IMR-90 (cell line): Measurements from ENCODE around the gene CACNG6. TPM values are rescaled to one million over a fixed set of nuclear protein-coding genes. Genes with fewer than 3 reads are reported as not detected.

ENCODE experiments used
- ATAC-seq: fragments of 200-7000 bp; cut with Tn5 transposase; 2 replicates; pipeline ENCODE4 v1.9.1; 2020; ENCODE audit warnings: low read depth, mild to moderate bottlenecking, moderate library complexity
- BruUV-seq: library from RNA; stranded (reverse); fragments of 400-500 nt; replicated peaks from 2 replicates; lab custom pipeline; 2021; lab: Mats Ljungman, UMichigan
- CTCF ChIA-PET: fragments of 300-600 bp; formaldehyde crosslinking; extraction: SDS; loops from one replicate; lab custom pipeline; 2021; ENCODE audit warnings: antibody characterized with exemption; lab: Yijun Ruan, JAX
- POLR2A ChIA-PET: fragments of 300-600 bp; sonication (Branson Sonifier 250); formaldehyde crosslinking; loops from one replicate; lab custom pipeline; 2022; ENCODE audit warnings: antibody characterized with exemption; ENCODE audit not compliant: unreplicated experiment; lab: Charles Lee
- DNase-seq: peaks from one replicate; pipeline ENCODE4 v3.0.0; 2013
- H2AFZ ChIP-seq: replicated peaks from 2 replicates; pipeline ENCODE3; 2013; ENCODE audit warnings: low read length, mild to moderate bottlenecking; ENCODE audit not compliant: poor library complexity
- H2AK5ac ChIP-seq: 2 replicates; pipeline ENCODE4 v1.6.1; 2013; ENCODE audit warnings: low read depth, low read length, inconsistent platforms
- H2AK9ac ChIP-seq: replicated peaks from 2 replicates; pipeline ENCODE3; 2013; ENCODE audit warnings: mild to moderate bottlenecking, low read depth, low read length, moderate library complexity; ENCODE audit not compliant: poor library complexity
- H2BK120ac ChIP-seq: 2 replicates; pipeline ENCODE4 v1.6.1; 2013; ENCODE audit warnings: low read depth, low read length, inconsistent platforms
- H2BK15ac ChIP-seq: 3 replicates; pipeline ENCODE4 v1.6.1; 2013; ENCODE audit warnings: low read depth, low read length, inconsistent platforms
- H2BK20ac ChIP-seq: 2 replicates; pipeline ENCODE4 v1.6.1; 2013; ENCODE audit warnings: low read depth, mild to moderate bottlenecking, inconsistent platforms, low read length, moderate library complexity
- H2BK5ac ChIP-seq: 2 replicates; pipeline ENCODE4 v1.6.1; 2013; ENCODE audit warnings: mild to moderate bottlenecking, low read depth, low read length, inconsistent platforms; ENCODE audit not compliant: poor library complexity, severe bottlenecking
- H3K14ac ChIP-seq: replicated peaks from 2 replicates; pipeline ENCODE4 v1.6.1; 2013; ENCODE audit warnings: low read depth, low read length, inconsistent platforms
- H3K18ac ChIP-seq: 2 replicates; pipeline ENCODE4 v1.6.1; 2013; ENCODE audit warnings: low read depth, low read length, control low read depth
- H3K23ac ChIP-seq: 2 replicates; pipeline ENCODE4 v1.6.1; 2013; ENCODE audit warnings: low read depth, low read length, inconsistent platforms
- H3K27ac ChIP-seq: 2 replicates; pipeline ENCODE4 v1.5.1; 2013; ENCODE audit warnings: mild to moderate bottlenecking, control low read depth, low read length; ENCODE audit not compliant: insufficient read depth
- H3K27me3 ChIP-seq: 2 replicates; pipeline ENCODE4 v1.6.1; 2013; ENCODE audit warnings: low read length; ENCODE audit not compliant: control insufficient read depth, insufficient read depth
- H3K36me3 ChIP-seq: 2 replicates; pipeline ENCODE4 v1.6.1; 2013; ENCODE audit warnings: low read length, mixed read lengths; ENCODE audit not compliant: control insufficient read depth, insufficient read depth
- H3K4ac ChIP-seq: 2 replicates; pipeline ENCODE4 v1.6.1; 2013; ENCODE audit warnings: low read depth, low read length, inconsistent platforms
- H3K4me1 ChIP-seq: 2 replicates; pipeline ENCODE4 v1.6.1; 2013; ENCODE audit warnings: low read length, mixed read lengths; ENCODE audit not compliant: control insufficient read depth, insufficient read depth
- H3K4me2 ChIP-seq: 2 replicates; pipeline ENCODE4 v1.6.1; 2013; ENCODE audit warnings: low read depth, mild to moderate bottlenecking, control low read depth, low read length, moderate library complexity
- H3K4me3 ChIP-seq: 2 replicates; pipeline ENCODE4 v1.5.1; 2013; ENCODE audit warnings: low read depth, mild to moderate bottlenecking, control low read depth, low read length, moderate library complexity; ENCODE audit not compliant: insufficient read depth
- H3K56ac ChIP-seq: 2 replicates; pipeline ENCODE4 v1.6.1; 2013; ENCODE audit warnings: low read length, inconsistent platforms; ENCODE audit not compliant: insufficient read depth; ENCODE audit errors: extremely low read depth
- H3K79me1 ChIP-seq, 2 experiments: 2 replicates each; pipeline ENCODE4 v1.6.1; 2013; ENCODE audit warnings: low read length in 2 of 2, inconsistent platforms in 1 of 2, low read depth in 1 of 2
- H3K9ac ChIP-seq: 2 replicates; pipeline ENCODE4 v1.6.1; 2013; ENCODE audit warnings: low read depth, low read length, control low read depth
- H3K9me1 ChIP-seq: 2 replicates; pipeline ENCODE4 v1.6.1; 2013; ENCODE audit warnings: low read length, inconsistent platforms; ENCODE audit not compliant: insufficient read depth
- H3K9me3 ChIP-seq: 2 replicates; pipeline ENCODE4 v1.6.1; 2013; ENCODE audit warnings: low read length; ENCODE audit not compliant: control insufficient read depth, insufficient read depth
- H4K20me1 ChIP-seq: 2 replicates; pipeline ENCODE4 v1.6.1; 2013; ENCODE audit warnings: low read length, inconsistent platforms; ENCODE audit not compliant: insufficient read depth
- H4K5ac ChIP-seq: 2 replicates; pipeline ENCODE4 v1.6.1; 2013; ENCODE audit warnings: mild to moderate bottlenecking, low read depth, low read length, control low read depth
- H4K8ac ChIP-seq, 2 experiments: 2 replicates each; pipeline ENCODE4 v1.6.1; 2013; ENCODE audit warnings: low read depth in 2 of 2, low read length in 2 of 2, control low read depth in 1 of 2, inconsistent platforms in 1 of 2
- H4K91ac ChIP-seq: 2 replicates; pipeline ENCODE4 v1.6.1; 2013; ENCODE audit warnings: low read depth, low read length, inconsistent platforms; ENCODE audit not compliant: insufficient read depth
- BHLHE40 ChIP-seq: fragments of 150-350 bp; IDR thresholded peaks from 2 replicates; pipeline ENCODE4 v1.6.1; 2016; ENCODE audit warnings: mild to moderate bottlenecking, low read depth, low read length
- CEBPB ChIP-seq: IDR thresholded peaks from 2 replicates; pipeline ENCODE4 v1.6.1; 2012; ENCODE audit warnings: low read depth, low read length, improper control_type of control experiment
- CHD1 ChIP-seq: IDR thresholded peaks from 2 replicates; pipeline ENCODE4 v1.6.1; 2012; ENCODE audit warnings: low read depth, low read length, improper control_type of control experiment
- FOS ChIP-seq: fragments of 150-350 bp; IDR thresholded peaks from 2 replicates; pipeline ENCODE4 v1.6.1; 2016; ENCODE audit warnings: low read depth, low read length
- MAFK ChIP-seq: IDR thresholded peaks from 2 replicates; pipeline ENCODE4 v1.6.1; 2012; ENCODE audit warnings: low read depth, low read length, improper control_type of control experiment
- MAZ ChIP-seq: IDR thresholded peaks from 2 replicates; pipeline ENCODE4 v1.6.1; 2012; ENCODE audit warnings: low read depth, mild to moderate bottlenecking, low read length, improper control_type of control experiment, moderate library complexity, borderline replicate concordance
- MXI1 ChIP-seq: IDR thresholded peaks from 2 replicates; pipeline ENCODE4 v1.6.1; 2012; ENCODE audit warnings: low read depth, mild to moderate bottlenecking, low read length, moderate library complexity, borderline replicate concordance
- NFE2L2 ChIP-seq: fragments of 150-350 bp; IDR thresholded peaks from 2 replicates; pipeline ENCODE4 v1.6.1; 2016; ENCODE audit warnings: low read depth, mild to moderate bottlenecking, low read length
- POLR2A ChIP-seq: IDR thresholded peaks from 2 replicates; pipeline ENCODE4 v1.6.1; 2012; ENCODE audit warnings: mild to moderate bottlenecking, low read depth, low read length
- RAD21 ChIP-seq: IDR thresholded peaks from 2 replicates; pipeline ENCODE4 v1.6.1; 2012; ENCODE audit warnings: low read length, improper control_type of control experiment
- RCOR1 ChIP-seq: IDR thresholded peaks from 2 replicates; pipeline ENCODE4 v1.6.1; 2012; ENCODE audit warnings: mild to moderate bottlenecking, low read length, improper control_type of control experiment; ENCODE audit not compliant: insufficient replicate concordance
- RFX5 ChIP-seq: IDR thresholded peaks from 2 replicates; pipeline ENCODE4 v1.8.0; 2012; ENCODE audit warnings: low read depth, mild to moderate bottlenecking, low read length, moderate library complexity
- SMC3 ChIP-seq: fragments of 150-350 bp; IDR thresholded peaks from 2 replicates; pipeline ENCODE4 v1.6.1; 2016; ENCODE audit warnings: low read depth, mild to moderate bottlenecking, antibody characterized with exemption, low read length, moderate library complexity
- WGBS, 2 experiments: methylation state at CpG; one replicate each; pipeline versions ENCODE4 v1.1.5 to v1.1.7; 2013; ENCODE audit warnings: missing lambda C conversion rate in 2 of 2; ENCODE audit not compliant: insufficient read length in 1 of 2; ENCODE audit errors: extremely low coverage in 2 of 2; 5-methylcytosine and 5-hydroxymethylcytosine counted together
- dilution Hi-C: fragments of 300-500 bp; cut with HindIII; formaldehyde crosslinking; loops from one replicate; pipeline ENCODE4 v1.14.3; 2018; ENCODE audit warnings: low sequenced_read_pairs; ENCODE audit not compliant: unreplicated experiment
- in situ Hi-C: fragments of 300-500 bp; cut with MboI; formaldehyde crosslinking; loops from 3 replicates; pipeline ENCODE4 v1.14.3; 2019; ENCODE audit warnings: low sequenced_read_pairs, inconsistent platforms, mixed read lengths
- intact Hi-C: fragments of 100-400 bp; cut with micrococcal nuclease; formaldehyde crosslinking; loops from 2 replicates; pipeline ENCODE4 v1.10.0; 2022
- polyA plus RNA-seq, 3 experiments: library from polyadenylated mRNA; depleted of rRNA; stranded (reverse); fragments of >200 nt; gene quantifications; 2 replicates each; pipeline ENCODE4 v1.2.3, GENCODE V29; 2012; ENCODE audit warnings: low replicate concordance in 1 of 3
- total RNA-seq: library from RNA; depleted of rRNA; stranded (reverse); fragments of >200 nt; gene quantifications from 2 replicates; pipeline ENCODE4 v1.2.3, GENCODE V29; 2012
- TF ChIP-seq, protein P1 (sequence below): fragments of 150-350 bp; IDR thresholded peaks from 2 replicates; pipeline ENCODE4 v1.6.1; 2017; ENCODE audit warnings: mild to moderate bottlenecking, antibody characterized with exemption, low read length, low read depth
- TF ChIP-seq, protein P2 (sequence below): conservative IDR thresholded peaks from 2 replicates; pipeline ENCODE4 v1.5.1; 2012; ENCODE audit warnings: mild to moderate bottlenecking, low read depth, low read length, improper control_type of control experiment

Gene CACNG6
- total and polyA plus RNA-seq, 2 of the 4 experiments (the other 2 are of a cell fraction) = not detected

DNA sequence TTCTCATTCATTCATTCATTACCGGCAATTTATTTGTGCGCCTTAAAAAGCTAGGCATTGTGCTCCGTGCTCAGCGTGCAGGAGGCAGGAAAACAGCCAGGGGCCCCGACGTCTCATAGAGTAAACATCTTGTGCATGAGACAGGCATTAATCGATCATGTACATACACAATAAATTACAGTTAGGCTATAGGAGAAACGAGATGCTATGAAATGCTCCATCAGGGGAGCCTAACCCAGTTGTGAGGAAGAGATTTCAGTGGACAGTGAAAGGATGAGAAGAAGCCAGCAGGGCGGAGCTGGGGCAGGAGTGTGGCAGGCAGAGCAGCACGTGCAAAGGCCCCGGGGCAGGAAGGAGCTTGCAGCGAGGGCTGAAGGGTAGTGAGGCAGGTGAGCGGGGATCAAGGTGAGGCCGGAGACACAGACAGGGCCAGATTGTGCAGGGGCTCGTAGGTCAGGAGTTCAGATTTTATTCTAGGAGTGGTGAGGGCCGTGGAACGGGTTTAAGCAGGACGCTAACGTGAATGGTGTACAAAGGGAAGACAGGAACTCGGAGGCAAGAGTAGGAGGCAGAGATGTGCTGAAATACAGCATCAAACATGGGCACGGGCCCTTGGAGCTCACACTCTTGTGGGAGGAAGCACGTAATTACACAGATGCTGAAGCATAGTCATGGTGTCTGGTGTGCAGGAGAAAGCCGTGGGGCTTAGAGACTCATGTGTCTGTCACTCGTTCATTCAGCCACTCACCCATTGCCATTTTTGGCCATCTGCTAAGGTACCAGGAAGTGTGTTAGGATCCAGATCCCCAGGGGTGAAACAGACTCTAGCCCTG lies 7.8 kb upstream of the CACNG6 start (continued):
- TF ChIP-seq RCOR1 = no peak

DNA sequence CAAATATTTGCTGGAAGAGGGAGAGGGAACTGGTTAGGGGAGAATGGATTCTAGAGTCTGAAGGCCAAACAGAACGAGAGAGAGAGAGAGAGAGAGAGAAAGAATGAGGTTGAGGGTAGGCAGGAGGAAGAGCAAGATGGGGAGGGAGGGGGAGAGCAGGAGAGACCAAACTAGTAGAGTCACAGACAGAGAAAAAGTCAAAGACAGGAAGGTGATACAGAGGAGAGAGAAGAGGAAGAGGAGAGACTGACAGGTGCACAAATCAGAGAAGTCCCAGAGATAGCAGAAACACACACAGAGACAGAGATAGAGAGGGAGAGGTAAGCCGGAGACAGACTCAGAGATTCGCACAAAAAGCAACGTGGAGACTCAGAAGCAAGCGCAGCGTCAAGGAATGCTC lies 5.6 kb upstream of the CACNG6 start:
- ChIA-PET POLR2A (no interaction called here), CTCF (no interaction called here)
- intact Hi-C loops = no loop called here
- TF ChIP-seq MXI1 (no peak), SMC3 (no peak), FOS (no peak), RAD21 (no peak), RFX5 (no peak), CHD1 (no peak), POLR2A (no peak), BHLHE40 (no peak), MAFK (no peak), RCOR1 (no peak), MAZ (no peak), CEBPB (no peak), NFE2L2 (no peak)
- TF ChIP-seq, protein P1, sequence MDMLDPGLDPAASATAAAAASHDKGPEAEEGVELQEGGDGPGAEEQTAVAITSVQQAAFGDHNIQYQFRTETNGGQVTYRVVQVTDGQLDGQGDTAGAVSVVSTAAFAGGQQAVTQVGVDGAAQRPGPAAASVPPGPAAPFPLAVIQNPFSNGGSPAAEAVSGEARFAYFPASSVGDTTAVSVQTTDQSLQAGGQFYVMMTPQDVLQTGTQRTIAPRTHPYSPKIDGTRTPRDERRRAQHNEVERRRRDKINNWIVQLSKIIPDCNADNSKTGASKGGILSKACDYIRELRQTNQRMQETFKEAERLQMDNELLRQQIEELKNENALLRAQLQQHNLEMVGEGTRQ = no peak
- TF ChIP-seq, protein P2, sequence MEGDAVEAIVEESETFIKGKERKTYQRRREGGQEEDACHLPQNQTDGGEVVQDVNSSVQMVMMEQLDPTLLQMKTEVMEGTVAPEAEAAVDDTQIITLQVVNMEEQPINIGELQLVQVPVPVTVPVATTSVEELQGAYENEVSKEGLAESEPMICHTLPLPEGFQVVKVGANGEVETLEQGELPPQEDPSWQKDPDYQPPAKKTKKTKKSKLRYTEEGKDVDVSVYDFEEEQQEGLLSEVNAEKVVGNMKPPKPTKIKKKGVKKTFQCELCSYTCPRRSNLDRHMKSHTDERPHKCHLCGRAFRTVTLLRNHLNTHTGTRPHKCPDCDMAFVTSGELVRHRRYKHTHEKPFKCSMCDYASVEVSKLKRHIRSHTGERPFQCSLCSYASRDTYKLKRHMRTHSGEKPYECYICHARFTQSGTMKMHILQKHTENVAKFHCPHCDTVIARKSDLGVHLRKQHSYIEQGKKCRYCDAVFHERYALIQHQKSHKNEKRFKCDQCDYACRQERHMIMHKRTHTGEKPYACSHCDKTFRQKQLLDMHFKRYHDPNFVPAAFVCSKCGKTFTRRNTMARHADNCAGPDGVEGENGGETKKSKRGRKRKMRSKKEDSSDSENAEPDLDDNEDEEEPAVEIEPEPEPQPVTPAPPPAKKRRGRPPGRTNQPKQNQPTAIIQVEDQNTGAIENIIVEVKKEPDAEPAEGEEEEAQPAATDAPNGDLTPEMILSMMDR = no peak

More for the DNA sequence above, 5.6 kb upstream of the CACNG6 start:
- Histone ChIP-seq H3K4me1 (no peaks in the 10 kb centered on the region), H3K4me3 (no peak overlapping the region), H2BK20ac (no peak overlapping the region), H3K18ac (no peak overlapping the region), H4K91ac (no peak overlapping the region), H3K14ac (no peak overlapping the region), H3K23ac (no peak overlapping the region), H3K4me2 (no peak overlapping the region), H4K8ac (no peak overlapping the region), H3K27ac (no peak overlapping the region), H3K4ac (no peak overlapping the region), H3K56ac (no peak overlapping the region), H3K79me1 (no peaks in the 10 kb centered on the region), H2AFZ (no peak overlapping the region), H2BK15ac (no peak overlapping the region), H4K5ac (no peak overlapping the region), H2BK120ac (no peak overlapping the region), H4K20me1 (no peaks in the 10 kb centered on the region), H2AK5ac (no peak overlapping the region), H2AK9ac (no peak overlapping the region), H2BK5ac (no peak overlapping the region), H3K36me3 (no peaks in the 10 kb centered on the region), H3K9ac (no peak overlapping the region), H3K9me1 (no peaks in the 10 kb centered on the region), H3K27me3 (peaks cover 15% of the 10 kb centered on the region; the same call in 1 of the 2 replicates), H3K9me3 (no peaks in the 10 kb centered on the region)
- dilution Hi-C loops = no loop called here
- in situ Hi-C loops = no loop called here
- WGBS, 2 experiments = no CpG with 5 or more reads among the region's 6 CpGs
- no peak for ATAC-seq
- no peak for DNase-seq
- no TSS peak for BruUV-seq
